Fibroblast of lung (primary cell): ENCODE measurements around the gene TTC21B. TPM values are rescaled to one million over a fixed set of nuclear protein-coding genes. Genes with fewer than 3 reads are reported as not detected.

Experiments
- DNase-seq, 2 donors: peaks; one replicate each; pipeline versions ENCODE4 v3.0.0 to v3.0.0-alpha.2; 2010; ENCODE audit warnings: low read depth in 2 of 2
- H2AFZ ChIP-seq: 2 replicates; pipeline ENCODE4 v1.5.1; 2012; ENCODE audit warnings: low read length, control low read depth, inconsistent platforms
- H3K27ac ChIP-seq: 2 replicates; pipeline ENCODE4 v1.5.1; 2011; ENCODE audit warnings: low read length, control low read depth; ENCODE audit not compliant: insufficient read depth
- H3K27me3 ChIP-seq: 2 replicates; pipeline ENCODE4 v1.5.1; 2011; ENCODE audit warnings: mild to moderate bottlenecking, low read length; ENCODE audit not compliant: control insufficient read depth, insufficient read depth
- H3K36me3 ChIP-seq: 2 replicates; pipeline ENCODE4 v1.5.1; 2011; ENCODE audit warnings: low read length; ENCODE audit not compliant: control insufficient read depth, insufficient read depth
- H3K4me1 ChIP-seq: 2 replicates; pipeline ENCODE4 v1.5.1; 2011; ENCODE audit warnings: low read length; ENCODE audit not compliant: control insufficient read depth, insufficient read depth; ENCODE audit errors: extremely low read depth
- H3K4me2 ChIP-seq: 2 replicates; pipeline ENCODE4 v1.5.1; 2011; ENCODE audit warnings: low read length, control low read depth; ENCODE audit not compliant: insufficient read depth; ENCODE audit errors: extremely low read depth
- H3K4me3 ChIP-seq, 4 experiments: fragments of 200-600 bp in 1 of 4; sonication (generic) in 1 of 4; replicated peaks in 1 of 4; 2 replicates each; pipeline ENCODE4 v1.5.1; 2011 to 2016; ENCODE audit warnings: low read length in 4 of 4, low read depth in 3 of 4, mild to moderate bottlenecking in 3 of 4, control low read depth in 2 of 4, inconsistent platforms in 1 of 4, mixed read lengths in 1 of 4; ENCODE audit not compliant: insufficient read depth in 1 of 4; ENCODE audit errors: control extremely low read depth in 1 of 4
- H3K79me2 ChIP-seq: 2 replicates; pipeline ENCODE4 v1.5.1; 2012; ENCODE audit warnings: mild to moderate bottlenecking, low read length, inconsistent platforms; ENCODE audit not compliant: control insufficient read depth, insufficient read depth
- H3K9ac ChIP-seq: 2 replicates; pipeline ENCODE4 v1.5.1; 2011; ENCODE audit warnings: mild to moderate bottlenecking, low read length, control low read depth; ENCODE audit not compliant: insufficient read depth
- H3K9me3 ChIP-seq: 2 replicates; pipeline ENCODE4 v1.5.1; 2012; ENCODE audit warnings: low read depth, low read length; ENCODE audit not compliant: control insufficient read depth, insufficient read depth
- H4K20me1 ChIP-seq: 2 replicates; pipeline ENCODE4 v1.5.1; 2011; ENCODE audit warnings: low read length; ENCODE audit not compliant: control insufficient read depth, insufficient read depth; ENCODE audit errors: extremely low read depth
- EZH2 ChIP-seq: IDR thresholded peaks from 2 replicates; pipeline ENCODE4 v1.5.1; 2012; ENCODE audit warnings: low read length, control low read depth, mild to moderate bottlenecking; ENCODE audit errors: missing control alignments
- polyA plus RNA-seq, 2 donors: library from polyadenylated mRNA; depleted of rRNA in 1 of 2; stranded (reverse) in 1 of 2; unstranded in 1 of 2; fragments of >200 nt; gene quantifications; 2 replicates each; pipeline ENCODE4 v1.2.1, GENCODE V29; 2011 to 2012; ENCODE audit warnings: missing spikeins in 1 of 2
- total RNA-seq: library from RNA; depleted of rRNA; stranded (reverse); fragments of >200 nt; gene quantifications from 2 replicates; pipeline ENCODE4 v1.2.1, GENCODE V29; 2014
- TF ChIP-seq, protein P1 (sequence below), 2 donors: IDR thresholded peaks in 1 of 2; conservative IDR thresholded peaks in 1 of 2; 1 replicate in 1 of 2; 2 replicates in 1 of 2; pipeline ENCODE4 v1.5.1; 2011 to 2012; ENCODE audit warnings: low read length in 2 of 2, control low read depth in 1 of 2, inconsistent platforms in 1 of 2, low read depth in 1 of 2, mild to moderate bottlenecking in 1 of 2

Gene TTC21B
- total and polyA plus RNA-seq, 2 donors (not counting 1 experiment from before 2014, with no cell fraction given), result 6.3 to 28.6 TPM

- H3K36me3 ChIP-seq, result no peaks in the 10 kb centered on the region
- peak; percentile 12 to 78 for DNase-seq
- TF ChIP-seq, protein P1, sequence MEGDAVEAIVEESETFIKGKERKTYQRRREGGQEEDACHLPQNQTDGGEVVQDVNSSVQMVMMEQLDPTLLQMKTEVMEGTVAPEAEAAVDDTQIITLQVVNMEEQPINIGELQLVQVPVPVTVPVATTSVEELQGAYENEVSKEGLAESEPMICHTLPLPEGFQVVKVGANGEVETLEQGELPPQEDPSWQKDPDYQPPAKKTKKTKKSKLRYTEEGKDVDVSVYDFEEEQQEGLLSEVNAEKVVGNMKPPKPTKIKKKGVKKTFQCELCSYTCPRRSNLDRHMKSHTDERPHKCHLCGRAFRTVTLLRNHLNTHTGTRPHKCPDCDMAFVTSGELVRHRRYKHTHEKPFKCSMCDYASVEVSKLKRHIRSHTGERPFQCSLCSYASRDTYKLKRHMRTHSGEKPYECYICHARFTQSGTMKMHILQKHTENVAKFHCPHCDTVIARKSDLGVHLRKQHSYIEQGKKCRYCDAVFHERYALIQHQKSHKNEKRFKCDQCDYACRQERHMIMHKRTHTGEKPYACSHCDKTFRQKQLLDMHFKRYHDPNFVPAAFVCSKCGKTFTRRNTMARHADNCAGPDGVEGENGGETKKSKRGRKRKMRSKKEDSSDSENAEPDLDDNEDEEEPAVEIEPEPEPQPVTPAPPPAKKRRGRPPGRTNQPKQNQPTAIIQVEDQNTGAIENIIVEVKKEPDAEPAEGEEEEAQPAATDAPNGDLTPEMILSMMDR (conservative IDR thresholded peaks at IDR 0.05 in 1 of 2, IDR thresholded peaks at IDR 0.05 in 1 of 2; ENCODE audit: low read depth in 1 of 2, low read length in 2 of 2), result no peak
- no peak for TF ChIP-seq EZH2
These were observed 95.7 kb downstream of the TTC21B start for GRCh38 chr2:165857876-165858275.

GRCh38 chr2:165852394-165852793, 101.2 kb downstream of the TTC21B start:
- no peak overlapping the region for H3K4me3 ChIP-seq
- H4K20me1 ChIP-seq, result no peaks in the 10 kb centered on the region
- H2AFZ ChIP-seq, result no peak overlapping the region
- H3K27me3 ChIP-seq, result no peaks in the 10 kb centered on the region
- H3K4me1 ChIP-seq, result peaks cover 2% of the 10 kb centered on the region
- TF ChIP-seq, protein P1 (conservative IDR thresholded peaks at IDR 0.05 in 1 of 2, IDR thresholded peaks at IDR 0.05 in 1 of 2; ENCODE audit: low read depth in 1 of 2, low read length in 2 of 2), result no peak
- TF ChIP-seq EZH2, result no peak
- H3K36me3 ChIP-seq, result no peaks in the 10 kb centered on the region
- H3K79me2 ChIP-seq, result no peaks in the 10 kb centered on the region
- DNase-seq, result no peak
- H3K27ac ChIP-seq, result no peak overlapping the region
- H3K9ac ChIP-seq, result no peak overlapping the region
- no peaks in the 10 kb centered on the region for H3K9me3 ChIP-seq
- no peak overlapping the region for H3K4me2 ChIP-seq

More at GRCh38 chr2:165857876-165858275, 95.7 kb downstream of the TTC21B start:
- no peaks in the 10 kb centered on the region for H4K20me1 ChIP-seq
- H3K4me2 ChIP-seq, result peak overlapping the region; percentile 15
- peaks cover 2% of the 10 kb centered on the region for H3K4me1 ChIP-seq
- no peak overlapping the region for H2AFZ ChIP-seq
- no peaks in the 10 kb centered on the region for H3K79me2 ChIP-seq
- no peaks in the 10 kb centered on the region for H3K9me3 ChIP-seq
- no peak overlapping the region for H3K4me3 ChIP-seq
- no peaks in the 10 kb centered on the region for H3K27me3 ChIP-seq
- H3K9ac ChIP-seq, result no peak overlapping the region
- no peak overlapping the region for H3K27ac ChIP-seq

DNA sequence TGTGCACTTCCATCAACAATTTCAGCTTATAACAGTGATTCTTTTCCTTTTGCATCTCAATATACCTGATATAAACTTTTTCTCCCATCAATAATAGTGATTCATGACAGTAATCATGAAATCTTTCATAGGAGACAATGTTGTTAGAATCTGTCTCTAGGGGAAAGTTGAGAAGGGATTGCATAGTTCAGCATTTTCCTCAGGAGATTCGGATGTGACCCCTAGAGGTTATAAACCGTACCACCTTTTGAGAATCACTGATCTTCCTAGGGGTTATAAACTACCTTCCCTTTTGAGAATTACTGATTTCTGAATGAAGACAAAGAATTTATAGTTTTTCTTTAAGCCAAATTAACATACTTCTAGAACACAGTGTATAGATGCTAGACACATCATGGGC, 106.6 kb downstream of the TTC21B start:
- no peak overlapping the region for H3K4me3 ChIP-seq
- no peaks in the 10 kb centered on the region for H4K20me1 ChIP-seq
- H3K36me3 ChIP-seq, result no peaks in the 10 kb centered on the region
- no peak for DNase-seq
- H3K27ac ChIP-seq, result no peak overlapping the region
- H3K27me3 ChIP-seq, result no peaks in the 10 kb centered on the region
- no peak overlapping the region for H3K9ac ChIP-seq
- TF ChIP-seq, protein P1 (conservative IDR thresholded peaks at IDR 0.05 in 1 of 2, IDR thresholded peaks at IDR 0.05 in 1 of 2; ENCODE audit: low read depth in 1 of 2, low read length in 2 of 2), result no peak
- no peak for TF ChIP-seq EZH2
- H3K79me2 ChIP-seq, result no peaks in the 10 kb centered on the region
- H3K4me1 ChIP-seq, result no peaks in the 10 kb centered on the region
- no peaks in the 10 kb centered on the region for H3K9me3 ChIP-seq
- no peak overlapping the region for H2AFZ ChIP-seq
- no peak overlapping the region for H3K4me2 ChIP-seq
